GM11168 (cell line): ENCODE data around the gene KCNMB1.

Experiments used
- in situ Hi-C: fragments of 300-500 bp; cut with MboI; formaldehyde crosslinking; loops from one replicate; pipeline ENCODE4 v1.12.0; 2022; ENCODE audit warnings: low sequenced_read_pairs; ENCODE audit not compliant: unreplicated experiment

The KCNMB1 gene

GRCh38 chr5:170418736-170419135 is 29.6 kb upstream of the KCNMB1 start:
- in situ Hi-C loops: no loop called here

- in situ Hi-C loops: no loop called here
Observed at GRCh38 chr5:170416526-170416925, 27.4 kb upstream of the KCNMB1 start.

GRCh38 chr5:170414786-170415185 is 25.6 kb upstream of the KCNMB1 start:
- in situ Hi-C loops: no loop called here

DNA sequence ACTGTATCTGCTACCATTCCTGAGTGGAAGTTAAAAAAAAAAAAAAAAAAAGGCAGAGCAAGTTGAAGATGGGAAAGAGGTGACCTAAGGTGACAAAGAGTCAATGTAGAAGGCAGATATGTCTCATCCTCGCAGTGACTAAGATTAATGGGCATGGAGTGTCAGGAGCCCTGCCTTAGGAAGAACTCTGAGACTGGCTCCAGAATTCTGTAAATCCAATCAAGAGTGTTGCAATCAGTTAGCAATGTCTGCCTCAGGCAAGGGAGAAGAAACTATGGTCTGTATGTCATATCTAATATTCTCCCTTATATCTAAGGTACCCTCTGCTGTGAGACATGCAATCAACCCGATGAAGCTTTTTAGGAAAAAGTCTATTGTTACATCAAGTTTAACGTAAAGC is 24.7 kb upstream of the KCNMB1 start:
- in situ Hi-C loops: no loop called here

GRCh38 chr5:170411100-170411499 is 21.9 kb upstream of the KCNMB1 start:
- in situ Hi-C loops: no loop called here

GRCh38 chr5:170410401-170410800 is 21.2 kb upstream of the KCNMB1 start:
- in situ Hi-C loops: no loop called here

- in situ Hi-C loops: no loop called here
Observed at GRCh38 chr5:170408877-170409660, 19.9 kb upstream of the KCNMB1 start.

DNA sequence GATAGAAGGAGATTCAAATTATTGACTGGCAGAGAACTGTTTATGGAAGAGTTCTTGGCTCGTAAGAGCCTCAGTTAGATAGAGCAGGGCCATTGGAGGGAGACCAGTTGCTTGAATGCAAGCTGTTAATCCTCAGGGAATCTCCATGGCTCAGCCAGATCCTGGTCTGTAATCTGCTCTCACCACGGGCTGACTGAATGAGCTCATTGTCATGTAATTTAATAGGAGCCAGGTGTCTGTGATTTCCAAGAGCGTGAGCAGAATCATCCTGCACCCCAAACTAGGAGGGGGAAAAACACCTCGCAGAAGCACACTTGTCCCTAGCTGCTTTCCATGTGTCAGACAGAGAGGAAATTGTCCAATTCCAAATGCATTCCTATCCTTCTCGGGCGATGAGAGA is 19.1 kb upstream of the KCNMB1 start:
- in situ Hi-C loops: no loop called here

DNA sequence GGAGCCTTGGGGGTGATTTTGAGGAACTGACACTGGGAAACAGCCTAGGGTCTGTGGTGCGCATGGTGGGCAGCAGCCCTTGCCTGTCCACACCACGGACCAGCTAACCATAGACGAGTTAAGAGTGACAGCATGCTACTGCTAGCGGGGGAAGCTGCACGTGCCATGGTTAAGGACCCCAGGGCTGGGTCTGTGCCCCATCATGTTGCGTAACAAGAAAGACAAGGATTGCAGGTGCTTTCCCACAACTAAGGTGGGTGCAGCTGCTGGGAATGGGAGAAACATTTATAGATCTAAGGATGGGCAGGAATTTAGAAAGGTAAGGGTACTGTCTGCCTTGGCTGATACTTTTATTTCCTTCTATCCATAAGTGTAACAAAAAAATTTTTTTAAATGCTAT is 17.9 kb upstream of the KCNMB1 start:
- in situ Hi-C loops: no loop called here

GRCh38 chr5:170405817-170406216 is 16.6 kb upstream of the KCNMB1 start:
- in situ Hi-C loops: no loop called here

GRCh38 chr5:170404398-170404797 is 15.2 kb upstream of the KCNMB1 start:
- in situ Hi-C loops: no loop called here

DNA sequence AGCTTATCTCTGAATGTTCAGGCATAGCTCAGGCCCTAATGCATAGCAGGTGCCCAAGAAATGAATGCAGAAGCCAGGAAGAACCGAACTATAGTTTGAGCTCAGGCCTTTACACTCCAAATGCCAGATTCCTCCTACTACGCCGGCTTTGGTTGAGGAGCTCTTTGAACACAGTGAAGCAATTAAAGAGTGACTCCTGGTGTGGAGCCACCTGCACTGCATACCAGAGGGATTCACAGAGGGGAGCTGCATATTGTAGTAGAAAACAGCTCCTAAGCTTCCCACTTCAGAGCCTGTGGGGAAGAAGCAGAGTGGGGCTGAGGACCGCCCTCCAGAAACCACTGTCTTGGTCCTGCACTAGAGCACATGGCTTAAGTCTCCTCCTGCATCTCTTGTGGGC is 14.5 kb upstream of the KCNMB1 start:
- in situ Hi-C loops: no loop called here

DNA sequence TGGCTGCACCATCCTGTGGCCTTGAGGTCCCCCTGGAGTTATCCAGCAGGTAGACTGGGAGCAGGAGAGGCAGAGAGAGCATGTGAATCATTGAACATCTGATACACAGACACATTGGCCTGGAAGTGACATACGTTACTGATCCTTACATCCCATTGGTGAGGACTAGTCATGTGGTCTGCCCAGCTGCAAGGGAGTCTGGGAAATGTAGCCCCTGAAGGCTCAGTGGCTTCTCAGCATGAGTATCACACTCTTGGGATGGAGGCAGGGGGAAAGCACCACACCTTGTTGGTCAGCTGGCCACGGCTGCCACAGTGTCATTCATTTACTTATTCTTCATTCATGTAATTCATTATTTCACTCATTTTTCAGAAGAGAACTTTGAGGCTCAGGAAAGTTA is 13.3 kb upstream of the KCNMB1 start:
- in situ Hi-C loops: no loop called here

GRCh38 chr5:170397059-170397458 is 7.9 kb upstream of the KCNMB1 start:
- in situ Hi-C loops: no loop called here

DNA sequence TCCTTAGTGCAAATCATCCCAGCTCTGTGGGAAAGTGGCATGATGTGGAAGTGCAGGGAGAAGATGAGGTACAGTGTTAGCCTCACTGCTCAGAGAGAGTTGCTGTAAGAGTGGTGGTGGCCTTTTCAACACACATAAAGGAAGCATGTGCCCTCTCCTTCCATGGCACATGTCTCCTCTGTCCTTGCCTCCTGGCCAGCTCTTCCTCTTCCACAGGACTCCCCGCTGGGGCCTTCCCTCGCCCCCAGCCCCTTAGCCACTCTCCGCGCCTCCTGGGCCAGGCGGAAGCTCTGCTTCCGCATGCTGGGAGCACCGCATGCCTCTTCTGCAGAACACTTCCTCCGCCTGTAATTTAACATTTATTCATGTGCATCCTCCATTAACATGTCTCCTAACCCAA is 4.8 kb upstream of the KCNMB1 start:
- in situ Hi-C loops: no loop called here

- in situ Hi-C loops: no loop called here
Observed at GRCh38 chr5:170393235-170393634, 4.1 kb upstream of the KCNMB1 start.

GRCh38 chr5:170390472-170390871 is 1.3 kb upstream of the KCNMB1 start:
- in situ Hi-C loops: no loop called here

- in situ Hi-C loops: no loop called here
Observed at GRCh38 chr5:170389550-170389892, 354 bp upstream of the KCNMB1 start.

DNA sequence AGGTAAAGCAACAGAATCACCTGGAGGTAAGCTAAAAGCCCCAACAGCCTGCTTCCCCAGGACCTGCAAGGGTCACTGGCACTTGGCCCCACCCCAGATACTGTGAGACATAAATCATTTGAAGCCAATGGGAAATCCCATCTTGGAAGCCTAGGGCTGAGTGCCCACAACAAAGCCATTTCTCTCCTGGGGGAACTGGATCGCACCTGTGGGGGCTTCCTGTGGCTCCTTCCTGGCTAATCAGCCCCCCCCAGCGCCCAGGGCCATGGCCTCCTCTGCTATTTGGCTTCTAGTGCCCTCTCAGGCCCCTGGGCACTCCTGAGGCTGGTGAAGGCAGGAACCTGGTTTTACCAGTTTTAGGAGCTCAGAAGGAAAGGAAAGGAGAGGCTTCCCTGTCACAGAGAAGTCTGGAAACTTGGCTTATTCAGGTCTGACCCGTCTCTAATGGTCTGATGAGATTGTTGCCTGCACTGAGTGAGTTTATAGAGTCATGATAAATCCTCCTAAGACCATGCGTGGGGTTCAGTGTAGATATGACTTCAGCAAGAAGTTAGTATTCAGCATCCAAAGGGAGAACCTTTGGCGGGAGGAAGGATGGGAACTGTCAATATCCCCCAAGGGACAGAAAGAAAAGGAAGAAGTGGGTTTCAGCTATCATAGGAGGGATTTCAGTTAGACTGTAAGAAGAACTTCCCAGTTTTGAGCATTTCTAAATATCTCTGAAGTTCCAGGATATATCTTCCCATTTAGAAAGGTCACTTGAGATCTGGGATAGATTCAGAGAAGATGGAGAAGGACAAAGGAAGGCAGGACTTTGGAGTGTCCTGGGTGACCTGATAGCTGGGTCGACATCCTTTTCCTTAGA is 1.2 kb downstream of the KCNMB1 start:
- in situ Hi-C loops: no loop called here

- in situ Hi-C loops: no loop called here
Observed at GRCh38 chr5:170386743-170387395, 2.3 kb downstream of the KCNMB1 start.

DNA sequence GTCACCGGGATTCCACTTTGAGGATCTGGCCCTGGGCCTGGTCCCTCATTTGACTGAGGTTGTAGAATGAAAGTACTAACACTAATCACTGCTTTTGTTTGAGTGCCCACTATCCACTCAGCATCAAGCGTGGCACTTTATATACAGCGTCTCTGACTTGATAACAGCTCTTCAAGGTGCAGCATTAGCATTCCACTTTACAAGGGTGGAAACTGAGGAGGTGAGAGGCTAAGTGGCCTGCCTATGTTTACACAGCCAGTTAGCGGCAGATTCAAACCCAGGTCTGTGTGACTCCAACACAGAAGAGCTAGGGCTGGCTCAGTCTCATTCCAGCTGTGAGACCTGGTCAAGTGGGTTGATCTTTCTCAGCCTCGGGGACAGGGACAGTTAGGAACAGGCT is 5.9 kb downstream of the KCNMB1 start:
- in situ Hi-C loops: no loop called here
